HCT116 (cell line): Measurements from ENCODE around the gene TENM4.

Experiments
- CBX3 ChIP-seq: IDR thresholded peaks from 2 replicates; pipeline ENCODE4 v1.6.1; 2012; ENCODE audit warnings: low read depth
- CEBPB ChIP-seq: IDR thresholded peaks from 2 replicates; pipeline ENCODE4 v1.6.1; 2012; ENCODE audit warnings: low read depth
- CTCF ChIP-seq, 3 experiments: fragments of 200-600 bp in 1 of 3; sonication (generic) in 1 of 3; IDR thresholded peaks in 2 of 3; conservative IDR thresholded peaks in 1 of 3; 2 replicates each; pipeline ENCODE4 v1.5.1; 2012 to 2017; ENCODE audit warnings: low read depth in 2 of 3, low read length in 2 of 3, antibody characterized with exemption in 1 of 3, borderline replicate concordance in 1 of 3, control low read depth in 1 of 3, mild to moderate bottlenecking in 1 of 3, mixed read lengths in 1 of 3, mixed run types in 1 of 3, moderate library complexity in 1 of 3; ENCODE audit not compliant: insufficient read depth in 1 of 3
- EZH2 ChIP-seq: fragments of 200-600 bp; sonication (generic); IDR thresholded peaks from 2 replicates; pipeline ENCODE4 v1.6.1; 2017; ENCODE audit warnings: antibody characterized with exemption, mixed run types
- FOSL1 ChIP-seq: IDR thresholded peaks from 2 replicates; pipeline ENCODE4 v1.6.1; 2012; ENCODE audit warnings: low read depth
- JUND ChIP-seq: IDR thresholded peaks from 2 replicates; pipeline ENCODE4 v1.6.1; 2012
- POLR2A ChIP-seq: IDR thresholded peaks from 2 replicates; pipeline ENCODE4 v1.7.0; 2011; ENCODE audit warnings: borderline replicate concordance; ENCODE audit not compliant: insufficient read depth, insufficient read length; ENCODE audit errors: extremely low read depth
- POLR2AphosphoS5 ChIP-seq: IDR thresholded peaks from 2 replicates; pipeline ENCODE4 v1.6.1; 2011; ENCODE audit warnings: mild to moderate bottlenecking, low read depth, low read length, moderate library complexity
- RAD21 ChIP-seq: IDR thresholded peaks from 2 replicates; pipeline ENCODE4 v1.6.1; 2012; ENCODE audit warnings: low read depth, mild to moderate bottlenecking
- SIN3A ChIP-seq: IDR thresholded peaks from 2 replicates; pipeline ENCODE4 v1.6.1; 2012; ENCODE audit warnings: low read depth
- SP1 ChIP-seq: IDR thresholded peaks from 2 replicates; pipeline ENCODE4 v1.6.1; 2012; ENCODE audit warnings: low read depth
- ZFX ChIP-seq: fragments of 450-650 bp; IDR thresholded peaks from 2 replicates; pipeline ENCODE4 v1.6.1; 2017
- TF ChIP-seq, protein P1 (sequence below): IDR thresholded peaks from 2 replicates; pipeline ENCODE4 v1.6.1; 2012

- TF ChIP-seq CBX3 (no peak), CTCF (IDR thresholded peaks at IDR 0.05 in 2 of 3, conservative IDR thresholded peaks at IDR 0.05 in 1 of 3; ENCODE audit: borderline replicate concordance in 1 of 3, insufficient read depth in 1 of 3, low read depth in 2 of 3, low read length in 2 of 3) (no peak), FOSL1 (no peak), POLR2AphosphoS5 (no peak), CEBPB (no peak), SP1 (no peak), POLR2A (no peak), SIN3A (no peak), EZH2 (no peak), ZFX (no peak), RAD21 (no peak), JUND (no peak)
- TF ChIP-seq, protein P1, sequence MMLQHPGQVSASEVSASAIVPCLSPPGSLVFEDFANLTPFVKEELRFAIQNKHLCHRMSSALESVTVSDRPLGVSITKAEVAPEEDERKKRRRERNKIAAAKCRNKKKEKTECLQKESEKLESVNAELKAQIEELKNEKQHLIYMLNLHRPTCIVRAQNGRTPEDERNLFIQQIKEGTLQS: no peak
Observed at GRCh38 chr11:78914503-78914902, 526.3 kb downstream of the TENM4 start.
